PC-3 (cell line): ENCODE data around the gene UQCR11.

Experiments
- EZH2 ChIP-seq: fragments of 300-600 bp; sonication (generic); IDR thresholded peaks from one replicate; pipeline ENCODE4 v1.6.1; 2017; ENCODE audit warnings: antibody characterized with exemption, mild to moderate bottlenecking, low read length; ENCODE audit not compliant: unreplicated experiment
- EZH2phosphoT487 ChIP-seq: fragments of 300-600 bp; sonication (generic); IDR thresholded peaks from 2 replicates; pipeline ENCODE4 v1.6.1; 2018; ENCODE audit warnings: mild to moderate bottlenecking, antibody characterized with exemption, low read length, borderline replicate concordance
- TF ChIP-seq, protein P1 (sequence below): fragments of 300-600 bp; sonication (generic); conservative IDR thresholded peaks from 2 replicates; pipeline ENCODE4 v1.5.1; 2017; ENCODE audit warnings: antibody characterized with exemption, low read depth, mild to moderate bottlenecking, low read length

GRCh38 chr19:1613146-1613545, 7.9 kb upstream of the UQCR11 start:
- TF ChIP-seq, protein P1, sequence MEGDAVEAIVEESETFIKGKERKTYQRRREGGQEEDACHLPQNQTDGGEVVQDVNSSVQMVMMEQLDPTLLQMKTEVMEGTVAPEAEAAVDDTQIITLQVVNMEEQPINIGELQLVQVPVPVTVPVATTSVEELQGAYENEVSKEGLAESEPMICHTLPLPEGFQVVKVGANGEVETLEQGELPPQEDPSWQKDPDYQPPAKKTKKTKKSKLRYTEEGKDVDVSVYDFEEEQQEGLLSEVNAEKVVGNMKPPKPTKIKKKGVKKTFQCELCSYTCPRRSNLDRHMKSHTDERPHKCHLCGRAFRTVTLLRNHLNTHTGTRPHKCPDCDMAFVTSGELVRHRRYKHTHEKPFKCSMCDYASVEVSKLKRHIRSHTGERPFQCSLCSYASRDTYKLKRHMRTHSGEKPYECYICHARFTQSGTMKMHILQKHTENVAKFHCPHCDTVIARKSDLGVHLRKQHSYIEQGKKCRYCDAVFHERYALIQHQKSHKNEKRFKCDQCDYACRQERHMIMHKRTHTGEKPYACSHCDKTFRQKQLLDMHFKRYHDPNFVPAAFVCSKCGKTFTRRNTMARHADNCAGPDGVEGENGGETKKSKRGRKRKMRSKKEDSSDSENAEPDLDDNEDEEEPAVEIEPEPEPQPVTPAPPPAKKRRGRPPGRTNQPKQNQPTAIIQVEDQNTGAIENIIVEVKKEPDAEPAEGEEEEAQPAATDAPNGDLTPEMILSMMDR, result no peak
- TF ChIP-seq EZH2 (no peak), EZH2phosphoT487 (no peak)
